Ascending aorta (tissue), 2 donors: ENCODE results near the gene ANKMY2. TPM values are rescaled to one million over a fixed set of nuclear protein-coding genes. Genes with fewer than 3 reads are reported as not detected.

Experiments used
- DNase-seq, 2 donors: peaks; one replicate each; pipeline ENCODE4 v3.0.0-alpha.2; 2019; ENCODE audit warnings: low spot score in 2 of 2
- H3K27ac ChIP-seq, 2 donors: fragments of 200-600 bp; sonication (generic); one replicate each; pipeline ENCODE4 v1.5.1; 2016 to 2017; ENCODE audit warnings: mild to moderate bottlenecking in 1 of 2
- H3K27me3 ChIP-seq: fragments of 200-600 bp; sonication (generic); one replicate; pipeline ENCODE4 v1.5.1; 2017
- H3K36me3 ChIP-seq, 2 donors: fragments of 200-600 bp; sonication (generic); one replicate each; pipeline ENCODE4 v1.5.1; 2016
- H3K4me1 ChIP-seq, 2 donors: fragments of 200-600 bp; sonication (generic); one replicate each; pipeline ENCODE4 v1.5.1; 2016 to 2017; ENCODE audit warnings: mild to moderate bottlenecking in 1 of 2
- H3K4me3 ChIP-seq, 2 donors: fragments of 200-600 bp; sonication (generic); one replicate each; pipeline ENCODE4 v1.5.1; 2016 to 2017; ENCODE audit warnings: mild to moderate bottlenecking in 1 of 2
- H3K9me3 ChIP-seq, 2 donors: fragments of 200-600 bp; sonication (generic); one replicate each; pipeline ENCODE4 v1.5.1; 2016
- CTCF ChIP-seq, 3 experiments: fragments of 200-600 bp in 2 of 3; fragments of 450-650 bp in 1 of 3; sonication (generic) in 2 of 3; IDR thresholded peaks; one replicate each; pipeline ENCODE4 v1.5.1; 2016 to 2019; ENCODE audit warnings: antibody characterized with exemption in 3 of 3, mild to moderate bottlenecking in 1 of 3, moderate library complexity in 1 of 3
- intact Hi-C: fragments of 100-400 bp; cut with DNase I; formaldehyde crosslinking; loops from one replicate; pipeline ENCODE4 v1.15.1; 2023
- total RNA-seq: library from RNA; depleted of rRNA; stranded (reverse); fragments of >200 nt; gene quantifications from one replicate; pipeline ENCODE4 v1.1.0, GENCODE V29; 2016

Gene ANKMY2
- total RNA-seq, 1 donor from 2014 or later, result 11.2 TPM

DNA sequence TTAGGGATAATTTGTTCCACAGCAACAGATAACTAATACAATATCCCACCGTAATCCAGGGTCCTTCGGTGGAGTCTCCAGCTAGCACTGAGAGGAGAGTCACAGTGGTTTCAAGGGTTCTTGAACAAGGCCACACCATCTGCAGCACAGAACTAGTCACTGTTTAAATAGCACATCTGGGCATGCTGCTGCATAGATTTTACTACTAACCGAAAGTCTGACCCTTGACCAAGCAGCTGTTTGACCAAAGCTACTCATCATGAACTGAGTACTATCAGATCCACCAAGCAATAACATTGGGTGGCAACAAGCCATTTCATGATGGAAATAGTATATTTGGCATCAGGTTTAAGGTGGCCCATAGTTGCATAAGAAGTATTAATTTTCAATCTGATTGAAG, 53.2 kb downstream of the ANKMY2 start:
- Histone ChIP-seq H3K27me3 (no peaks in the 10 kb centered on the region), H3K4me3 (no peak overlapping the region), H3K9me3 (no peaks in the 10 kb centered on the region), H3K27ac (no peak overlapping the region), H3K4me1 (no peaks in the 10 kb centered on the region), H3K36me3 (no peaks in the 10 kb centered on the region)
- no peak for DNase-seq
- no peak for TF ChIP-seq CTCF (IDR thresholded peaks at IDR 0.05)
- intact Hi-C loops, result no loop called here

GRCh38 chr7:16590424-16590823, 55.1 kb downstream of the ANKMY2 start:
- DNase-seq, result no peak
- no peak overlapping the region for H3K27ac ChIP-seq
- no peaks in the 10 kb centered on the region for H3K36me3 ChIP-seq
- H3K4me3 ChIP-seq, result no peak overlapping the region
- H3K9me3 ChIP-seq, result no peaks in the 10 kb centered on the region
- no peaks in the 10 kb centered on the region for H3K27me3 ChIP-seq
- intact Hi-C loops, result no loop called here
- TF ChIP-seq CTCF (IDR thresholded peaks at IDR 0.05), result no peak
- no peaks in the 10 kb centered on the region for H3K4me1 ChIP-seq

DNA sequence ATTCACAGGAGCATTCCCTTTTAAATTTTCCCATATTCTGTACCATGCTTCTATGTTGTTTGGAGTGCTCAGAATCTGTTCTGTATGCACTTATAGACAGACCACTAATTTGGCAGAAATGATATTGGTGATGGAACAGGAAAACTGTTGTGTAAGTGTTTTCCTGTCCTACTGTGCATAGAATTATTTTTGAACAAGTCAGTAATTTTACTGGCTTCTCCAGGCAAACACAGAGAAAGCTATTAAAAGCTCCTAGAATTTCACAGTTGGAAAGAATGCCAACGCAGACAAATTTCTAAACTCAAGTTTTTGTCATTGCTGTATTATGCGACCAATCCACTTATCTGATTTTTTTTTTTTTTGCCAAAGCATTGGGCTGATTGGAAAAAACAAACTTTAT, 55.7 kb downstream of the ANKMY2 start:
- DNase-seq, result no peak
- intact Hi-C loops, result no loop called here
- no peak for TF ChIP-seq CTCF (IDR thresholded peaks at IDR 0.05)
- H3K36me3 ChIP-seq, result no peaks in the 10 kb centered on the region
- no peaks in the 10 kb centered on the region for H3K4me1 ChIP-seq
- H3K9me3 ChIP-seq, result no peaks in the 10 kb centered on the region
- no peak overlapping the region for H3K4me3 ChIP-seq
- H3K27ac ChIP-seq, result no peak overlapping the region
- H3K27me3 ChIP-seq, result no peaks in the 10 kb centered on the region

DNA sequence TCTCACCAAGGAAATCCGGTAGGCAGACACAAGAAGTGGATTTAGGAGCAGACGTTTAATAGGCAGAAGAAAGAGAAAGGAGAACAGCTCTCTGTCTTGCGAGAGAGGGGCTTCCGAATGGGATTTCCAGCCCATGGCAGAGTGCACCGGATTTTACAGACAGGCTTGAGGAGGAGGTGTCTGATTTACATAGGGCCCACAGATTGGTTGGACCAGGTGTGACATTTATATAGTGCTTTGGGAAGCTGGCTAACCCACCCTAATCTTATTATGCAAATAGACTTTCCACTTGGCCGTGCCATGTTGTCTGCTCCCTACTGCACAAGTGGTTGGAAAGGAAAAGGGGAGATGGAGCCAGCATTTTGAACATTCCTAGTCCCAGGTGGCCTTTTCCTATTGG, 57.8 kb downstream of the ANKMY2 start:
- intact Hi-C loops, result no loop called here
- TF ChIP-seq CTCF (IDR thresholded peaks at IDR 0.05), result no peak
- Histone ChIP-seq H3K27me3 (no peaks in the 10 kb centered on the region), H3K36me3 (no peaks in the 10 kb centered on the region), H3K4me3 (no peak overlapping the region), H3K9me3 (no peaks in the 10 kb centered on the region), H3K27ac (no peak overlapping the region), H3K4me1 (no peaks in the 10 kb centered on the region)
- DNase-seq, result no peak

- no peak for DNase-seq
- no peak overlapping the region for H3K4me3 ChIP-seq
- H3K4me1 ChIP-seq, result no peaks in the 10 kb centered on the region
- TF ChIP-seq CTCF (IDR thresholded peaks at IDR 0.05), result no peak
- no peaks in the 10 kb centered on the region for H3K9me3 ChIP-seq
- no peaks in the 10 kb centered on the region for H3K36me3 ChIP-seq
- intact Hi-C loops, result no loop called here
- H3K27ac ChIP-seq, result no peak overlapping the region
- no peaks in the 10 kb centered on the region for H3K27me3 ChIP-seq
Observed at GRCh38 chr7:16587129-16587528, 58.4 kb downstream of the ANKMY2 start.
